ENCODE measurements around the gene SPOCD1. TPM values are rescaled to one million over a fixed set of nuclear protein-coding genes. Genes with fewer than 3 reads are reported as not detected.

SPOCD1 gene
- total RNA-seq, 4 donors from 2014 or later = 0.48 to 0.80 TPM; not detected in 2

- H3K4me3 ChIP-seq = no peak overlapping the region
- TF ChIP-seq POLR2A (IDR thresholded peaks at IDR 0.05) (no peak), EP300 (IDR thresholded peaks at IDR 0.05; ENCODE audit: low read depth) (no peak), CTCF (IDR thresholded peaks at IDR 0.05) (no peak), POLR2AphosphoS5 (IDR thresholded peaks at IDR 0.05) (no peak)
- DNase-seq = no peak
- H3K27ac ChIP-seq = no peak overlapping the region
- no peaks in the 10 kb centered on the region for H3K36me3 ChIP-seq
- 74 to 76% methylated on average over 6 to 12 of the region's 12 CpGs for WGBS, 2 donors (ENCODE audit: low coverage in 1 of 2)
- intact Hi-C loops (cut with DNase I; ENCODE audit: low total_unique reads) = loop anchor here (10.0 kb wide), 1 partner anchor 218 kb away; no protein-coding TSS in a partner anchor
- in situ Hi-C loops (cut with MboI; ENCODE audit: low pct_ligation_motif_present in 1 of 4, low pct_unique_long_range_greater_than_20kb in 1 of 4, low sequenced_read_pairs in 3 of 4) = loop anchor here in 3 of 4 donors (10.0 to 25.0 kb wide), 2 partner anchors 118 to 120 kb away; no protein-coding TSS in a partner anchor
- H3K27me3 ChIP-seq = peaks cover under 1% of the 10 kb centered on the region
- H3K9me3 ChIP-seq = no peaks in the 10 kb centered on the region
- no peaks in the 10 kb centered on the region for H3K4me1 ChIP-seq
Observed at GRCh38 chr1:31782421-31783410, 33.1 kb downstream of the SPOCD1 start.

DNA sequence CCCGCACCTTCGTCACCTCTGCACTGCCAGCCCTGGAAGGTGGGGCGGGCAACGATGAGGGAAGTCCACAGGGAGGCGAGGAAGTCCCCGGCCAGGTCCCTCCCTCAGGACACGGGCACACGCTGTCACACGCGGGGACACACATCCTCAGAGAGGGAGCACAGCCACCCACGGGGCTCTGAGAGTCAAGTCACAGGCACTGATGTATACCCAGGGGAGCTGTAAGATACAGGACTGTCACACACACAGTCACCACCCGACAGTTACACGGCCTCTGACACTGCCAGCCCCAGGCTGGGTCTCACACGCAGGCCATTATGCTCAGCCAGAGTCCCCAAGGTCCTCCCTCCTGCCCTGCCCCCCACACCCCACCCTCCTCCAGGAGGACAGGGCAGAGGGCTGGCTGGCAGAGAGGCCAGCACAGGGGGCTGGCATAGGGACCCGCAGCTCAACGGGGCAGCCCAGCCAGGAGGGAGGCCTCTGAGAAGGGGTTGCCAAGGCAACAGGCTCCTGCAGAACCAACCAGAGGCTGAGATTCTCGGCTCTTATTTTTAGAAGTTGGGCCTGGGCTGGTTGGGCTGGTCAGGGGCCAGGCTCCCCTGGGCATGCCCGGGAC, 34.0 kb downstream of the SPOCD1 start:
- Histone ChIP-seq H3K27ac (no peak overlapping the region), H3K4me3 (no peak overlapping the region), H3K9me3 (no peaks in the 10 kb centered on the region), H3K27me3 (peaks cover 8% of the 10 kb centered on the region), H3K36me3 (no peaks in the 10 kb centered on the region), H3K4me1 (no peaks in the 10 kb centered on the region)
- TF ChIP-seq CTCF (IDR thresholded peaks at IDR 0.05) (no peak), POLR2AphosphoS5 (IDR thresholded peaks at IDR 0.05) (no peak), POLR2A (IDR thresholded peaks at IDR 0.05) (no peak), EP300 (IDR thresholded peaks at IDR 0.05; ENCODE audit: low read depth) (no peak)
- WGBS, 2 donors (ENCODE audit: low coverage in 1 of 2) = 64 to 74% methylated on average over 3 to 18 of the region's 18 CpGs
- in situ Hi-C loops (cut with MboI; ENCODE audit: low pct_ligation_motif_present in 1 of 4, low pct_unique_long_range_greater_than_20kb in 1 of 4, low sequenced_read_pairs in 3 of 4) (loop anchor here in 3 of 4 donors (10.0 to 25.0 kb wide), 2 partner anchors 117 to 120 kb away; no protein-coding TSS in a partner anchor), intact Hi-C loops (cut with DNase I; ENCODE audit: low total_unique reads) (loop anchor here (10.0 kb wide), 1 partner anchor 217 kb away; no protein-coding TSS in a partner anchor)
- no peak for DNase-seq

DNA sequence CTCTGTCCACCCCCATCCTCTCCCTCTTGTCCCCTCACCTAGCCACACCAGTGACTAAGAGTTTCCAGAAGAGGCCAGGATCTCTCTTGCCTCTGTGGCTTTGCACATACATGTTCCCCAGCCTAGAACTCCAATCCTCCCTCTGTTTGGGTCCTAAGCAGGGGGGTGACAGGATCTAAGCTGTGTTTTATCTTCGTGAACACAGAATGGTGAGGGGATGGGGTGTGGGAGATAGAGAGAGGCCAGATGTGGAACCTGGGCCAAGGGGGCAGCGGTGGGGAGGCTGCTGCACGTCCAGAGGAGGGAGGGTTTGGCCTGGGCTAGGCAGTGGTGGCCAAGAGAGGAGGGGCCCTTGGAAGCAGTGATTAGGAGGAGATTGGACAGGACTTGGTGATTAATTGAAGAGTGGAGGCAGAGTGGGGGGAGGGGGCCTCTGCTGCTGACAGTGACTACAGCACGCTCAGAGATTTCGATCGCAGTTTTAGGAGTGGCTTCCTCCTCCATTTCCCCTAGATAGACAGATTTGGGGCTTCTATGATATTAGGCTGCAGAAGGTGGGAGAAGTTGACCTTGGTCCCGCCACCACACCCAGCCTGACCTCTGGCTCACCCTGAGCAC, 34.6 kb downstream of the SPOCD1 start:
- DNase-seq = no peak
- in situ Hi-C loops (cut with MboI; ENCODE audit: low pct_ligation_motif_present in 1 of 4, low pct_unique_long_range_greater_than_20kb in 1 of 4, low sequenced_read_pairs in 3 of 4) = loop anchor here in 3 of 4 donors (10.0 to 25.0 kb wide), 2 partner anchors 116 to 119 kb away; no protein-coding TSS in a partner anchor
- Histone ChIP-seq H3K36me3 (no peaks in the 10 kb centered on the region), H3K9me3 (no peaks in the 10 kb centered on the region), H3K4me3 (no peak overlapping the region), H3K4me1 (no peaks in the 10 kb centered on the region), H3K27ac (no peak overlapping the region), H3K27me3 (peaks cover 11% of the 10 kb centered on the region)
- WGBS, 2 donors (ENCODE audit: low coverage in 1 of 2) = 54 to 62% methylated on average over 6 to 7 of the region's 7 CpGs
- intact Hi-C loops (cut with DNase I; ENCODE audit: low total_unique reads) = loop anchor here (10.0 kb wide), 1 partner anchor 216 kb away; no protein-coding TSS in a partner anchor
- TF ChIP-seq CTCF (IDR thresholded peaks at IDR 0.05) = no peak
- TF ChIP-seq POLR2AphosphoS5 (IDR thresholded peaks at IDR 0.05) = no peak
- TF ChIP-seq POLR2A (IDR thresholded peaks at IDR 0.05) = no peak

Measured in transverse colon (tissue), 4 donors.